SU-DHL-6 (cell line): ENCODE data around the gene LNX1.
"Not testable (repeated sequence)": the region's sequence is repeated elsewhere in the genome, so short reads cannot be mapped to it uniquely, and the experiment has no call there.

ENCODE experiments used
- H2AFZ ChIP-seq: fragments of 200-600 bp; sonication (generic); 2 replicates; pipeline ENCODE4 v1.6.1; 2014; ENCODE audit warnings: low read depth, mild to moderate bottlenecking, moderate library complexity, mixed read lengths, antibody characterized with exemption, low read length; ENCODE audit not compliant: severe bottlenecking
- H3F3A ChIP-seq: fragments of 200-600 bp; shearing (Covaris generic); 2 replicates; pipeline ENCODE4 v1.6.0; 2016; ENCODE audit warnings: antibody characterized with exemption, mild to moderate bottlenecking; ENCODE audit not compliant: insufficient read depth
- H3K27ac ChIP-seq: fragments of 200-600 bp; sonication (generic); 2 replicates; pipeline ENCODE4 v1.5.1; 2016; ENCODE audit warnings: low read depth, mild to moderate bottlenecking, low read length, moderate library complexity, mixed read lengths
- H3K27me3 ChIP-seq: fragments of 200-600 bp; sonication (generic), shearing (Covaris generic); 2 replicates; pipeline ENCODE4 v1.6.0; 2014; ENCODE audit warnings: mild to moderate bottlenecking, low read length
- H3K36me3 ChIP-seq: fragments of 200-600 bp; sonication (generic); 2 replicates; pipeline ENCODE4 v1.6.1; 2014; ENCODE audit warnings: mild to moderate bottlenecking, low read length, mixed read lengths
- H3K4me2 ChIP-seq: fragments of 300-600, 200-600 bp; shearing (Covaris generic), sonication (generic); 2 replicates; pipeline ENCODE4 v1.6.0; 2014; ENCODE audit warnings: low read length, low read depth, mild to moderate bottlenecking; ENCODE audit not compliant: poor library complexity, severe bottlenecking
- H3K4me3 ChIP-seq: fragments of 200-600 bp; sonication (generic); 2 replicates; pipeline ENCODE4 v1.5.1; 2014; ENCODE audit warnings: antibody characterized with exemption, low read length, mild to moderate bottlenecking, mixed read lengths; ENCODE audit not compliant: insufficient read depth, poor library complexity, severe bottlenecking
- H3K79me2 ChIP-seq: fragments of 200-600 bp; sonication (generic); 2 replicates; pipeline ENCODE4 v1.6.1; 2014; ENCODE audit warnings: mild to moderate bottlenecking, low read length, moderate library complexity; ENCODE audit not compliant: insufficient read depth
- H3K9ac ChIP-seq: fragments of 200-600 bp; sonication (generic); 2 replicates; pipeline ENCODE4 v1.7.0; 2014; ENCODE audit warnings: mild to moderate bottlenecking, low read length
- H3K9me2 ChIP-seq: fragments of 200-600 bp; sonication (generic); replicated peaks from 2 replicates; pipeline ENCODE4 v1.6.1; 2014; ENCODE audit warnings: low read length; ENCODE audit not compliant: insufficient read depth
- H3K9me3 ChIP-seq: fragments of 200-600 bp; sonication (generic); 2 replicates; pipeline ENCODE4 v1.6.1; 2014; ENCODE audit warnings: low read length, mixed read lengths; ENCODE audit not compliant: insufficient read depth
- H4K20me1 ChIP-seq: fragments of 200-600 bp; sonication (generic); 2 replicates; pipeline ENCODE4 v1.6.1; 2014; ENCODE audit warnings: low read depth, mild to moderate bottlenecking, antibody characterized with exemption, low read length, moderate library complexity, mixed read lengths
- CTCF ChIP-seq: fragments of 200-600 bp; sonication (generic); IDR thresholded peaks from one replicate; pipeline ENCODE4 v1.5.1; 2017; ENCODE audit warnings: antibody characterized with exemption, mild to moderate bottlenecking, low read length, moderate library complexity; ENCODE audit not compliant: insufficient read depth, poor library complexity, severe bottlenecking
- EZH2phosphoT487 ChIP-seq: fragments of 200-600 bp; sonication (generic), shearing (Covaris generic); conservative IDR thresholded peaks from 2 replicates; pipeline ENCODE4 v1.6.1; 2018; ENCODE audit warnings: mild to moderate bottlenecking, antibody characterized with exemption, low read length, moderate library complexity, mixed read lengths

Gene LNX1

GRCh38 chr4:53477038-53477565 lies 114.2 kb downstream of the LNX1 start:
- Histone ChIP-seq H3K79me2 (no peaks in the 10 kb centered on the region), H3K27ac (no peak overlapping the region), H3K4me3 (no peak overlapping the region), H4K20me1 (no peaks in the 10 kb centered on the region), H3K27me3 (no peaks in the 10 kb centered on the region), H3K9ac (no peak overlapping the region), H3K4me2 (no peak overlapping the region), H3K9me2 (no peaks in the 10 kb centered on the region), H2AFZ (no peak overlapping the region), H3K36me3 (no peaks in the 10 kb centered on the region), H3F3A (no peaks in the 10 kb centered on the region), H3K9me3 (no peaks in the 10 kb centered on the region)
- TF ChIP-seq CTCF (no peak), EZH2phosphoT487 (no peak)

DNA sequence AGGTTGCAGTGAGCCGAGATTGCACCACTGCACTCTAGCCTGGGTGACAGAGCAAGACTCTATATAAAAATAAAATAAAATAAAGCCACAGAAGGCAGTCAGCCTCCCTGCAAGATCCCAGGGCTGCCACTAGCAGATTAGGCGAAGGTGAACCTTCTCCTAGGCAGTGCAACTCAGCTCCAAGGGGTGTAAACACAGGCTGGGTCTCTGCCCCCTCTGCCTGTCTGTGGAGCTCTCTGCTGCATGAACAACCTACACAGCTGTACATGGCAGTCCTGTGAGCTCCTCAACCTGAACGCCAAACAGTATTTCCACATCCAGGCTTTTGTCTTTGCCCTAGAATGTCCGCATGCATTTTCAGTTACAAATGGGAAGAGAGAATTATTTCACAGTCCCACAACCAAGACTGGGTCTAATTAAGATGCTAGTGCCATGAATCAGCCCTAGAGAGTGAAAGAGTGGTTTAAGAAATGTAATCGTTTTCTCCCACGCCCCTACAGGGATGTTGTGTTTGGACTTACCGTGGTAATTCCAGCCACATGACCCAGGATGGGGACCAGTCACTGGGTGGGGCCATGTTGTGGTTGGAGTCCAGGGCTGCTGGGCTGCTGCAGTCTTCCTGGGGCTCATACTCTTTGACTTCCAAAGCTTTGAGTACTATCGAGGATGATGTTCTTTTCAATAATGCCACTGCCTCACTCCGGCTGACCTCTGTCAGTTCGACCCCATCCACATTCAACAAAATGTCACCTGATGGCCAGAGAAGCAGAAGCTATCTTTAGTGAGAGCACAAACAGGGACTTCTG lies 114.9 kb downstream of the LNX1 start:
- H3K9me2 ChIP-seq = no peaks in the 10 kb centered on the region
- no peaks in the 10 kb centered on the region for H3K9me3 ChIP-seq
- H4K20me1 ChIP-seq = no peaks in the 10 kb centered on the region
- H3K79me2 ChIP-seq = no peaks in the 10 kb centered on the region
- no peaks in the 10 kb centered on the region for H3K36me3 ChIP-seq
- H2AFZ ChIP-seq = no peak overlapping the region
- H3F3A ChIP-seq = no peaks in the 10 kb centered on the region
- no peak overlapping the region for H3K27ac ChIP-seq
- H3K9ac ChIP-seq = no peak overlapping the region
- no peak overlapping the region for H3K4me2 ChIP-seq
- H3K27me3 ChIP-seq = no peaks in the 10 kb centered on the region
- TF ChIP-seq CTCF (no peak), EZH2phosphoT487 (no peak)
- H3K4me3 ChIP-seq = no peak overlapping the region

DNA sequence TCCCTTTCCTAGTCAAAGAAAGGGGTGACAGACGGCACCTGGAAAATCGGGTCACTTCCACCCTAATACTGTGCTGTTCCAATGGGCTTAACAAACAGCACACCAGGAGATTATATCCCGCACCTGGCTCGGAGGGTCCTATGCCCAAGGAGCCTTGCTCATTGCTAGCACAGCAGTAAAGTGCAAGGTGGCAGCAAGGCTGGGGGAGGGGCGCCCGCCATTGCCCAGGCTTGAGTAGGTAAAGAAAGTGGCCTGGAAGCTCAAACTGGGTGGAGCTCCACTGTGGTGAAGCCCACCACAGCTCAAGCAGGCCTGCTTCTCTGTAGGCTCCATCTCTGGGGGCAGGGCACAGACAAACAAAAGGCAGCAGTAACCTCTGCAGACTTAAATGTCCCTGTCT lies 124.7 kb downstream of the LNX1 start:
- not testable (repeated sequence) for H3K4me3 ChIP-seq, H2AFZ ChIP-seq, H3K27ac ChIP-seq, H3K27me3 ChIP-seq, H3K9ac ChIP-seq, H3K79me2 ChIP-seq, H4K20me1 ChIP-seq, H3K4me2 ChIP-seq, H3K36me3 ChIP-seq, H3K9me3 ChIP-seq, H3F3A ChIP-seq, H3K9me2 ChIP-seq

GRCh38 chr4:53465891-53466290 lies 125.4 kb downstream of the LNX1 start:
- Histone ChIP-seq H3K79me2 (no peaks in the 10 kb centered on the region), H4K20me1 (no peaks in the 10 kb centered on the region), H3K9me2 (no peaks in the 10 kb centered on the region), H3K36me3 (0 out of 2 replicates have a peak, but pooled peaks cover 3% of the 10 kb centered on the region), H3K27me3 (no peaks in the 10 kb centered on the region), H2AFZ (no peak overlapping the region), H3K4me3 (no peak overlapping the region), H3F3A (no peaks in the 10 kb centered on the region), H3K9ac (no peak overlapping the region), H3K27ac (no peak overlapping the region), H3K4me2 (no peak overlapping the region), H3K9me3 (no peaks in the 10 kb centered on the region)
- TF ChIP-seq EZH2phosphoT487 = no peak
